HEK293 (cell line): ENCODE data around the gene MAS1.

Experiments used
- BCL11B ChIP-seq: fragments of 450-650 bp; formaldehyde crosslinking; IDR thresholded peaks from 2 replicates; pipeline ENCODE4 v1.5.1; 2016; ENCODE audit warnings: low read depth, missing biosample characterization, missing genetic modification characterization
- ZNF629 ChIP-seq: fragments of 450-650 bp; formaldehyde crosslinking; IDR thresholded peaks from 2 replicates; pipeline ENCODE4 v1.5.1; 2017; ENCODE audit warnings: missing biosample characterization, missing genetic modification characterization

GRCh38 chr6:159853754-159854153 lies 37.0 kb upstream of the MAS1 start:
- TF ChIP-seq ZNF629 (tag by site-specific recombination) (no peak), BCL11B (no peak)
